ENCODE measurements around the gene RDM1.
"Not testable (repeated sequence)": the region's sequence is repeated elsewhere in the genome, so short reads cannot be mapped to it uniquely, and the experiment has no call there.

Gene RDM1

GRCh38 chr17:35930211-35931065, at the start of gene RDM1:
TSS of gene RDM1 (minus strand) at chr17:35930773. CDS start at chr17:35930727, 46 bp downstream.
- peak; percentile 18 for DNase-seq (ENCODE audit: low read depth)

GRCh38 chr17:35978346-35978745, 47.8 kb upstream of the RDM1 start:
- DNase-seq (ENCODE audit: low read depth), result no peak

- no peak for DNase-seq (ENCODE audit: low read depth)
These were observed 46.9 kb upstream of the RDM1 start for GRCh38 chr17:35977509-35977908.

GRCh38 chr17:35973333-35974260, 43.0 kb upstream of the RDM1 start:
- no peak for DNase-seq (ENCODE audit: low read depth)

GRCh38 chr17:35972945-35973332, 42.4 kb upstream of the RDM1 start:
- DNase-seq (ENCODE audit: low read depth), result no peak

- DNase-seq (ENCODE audit: low read depth), result no peak
These were observed 42.0 kb upstream of the RDM1 start for GRCh38 chr17:35972535-35972934.

GRCh38 chr17:35972066-35972465, 41.5 kb upstream of the RDM1 start:
- no peak for DNase-seq (ENCODE audit: low read depth)

GRCh38 chr17:35969558-35970380, 39.2 kb upstream of the RDM1 start:
- DNase-seq (ENCODE audit: low read depth), result peak; percentile 63

GRCh38 chr17:35968520-35969054, 38.0 kb upstream of the RDM1 start:
- no peak for DNase-seq (ENCODE audit: low read depth)

- DNase-seq (ENCODE audit: low read depth), result no peak
These were observed 34.7 kb upstream of the RDM1 start for GRCh38 chr17:35965272-35965671.

- no peak for DNase-seq (ENCODE audit: low read depth)
These were observed 33.1 kb upstream of the RDM1 start for GRCh38 chr17:35963663-35964062.

GRCh38 chr17:35953720-35954119, 23.1 kb upstream of the RDM1 start:
- no peak for DNase-seq (ENCODE audit: low read depth)

GRCh38 chr17:35949401-35949800, 18.8 kb upstream of the RDM1 start:
- no peak for DNase-seq (ENCODE audit: low read depth)

- no peak for DNase-seq (ENCODE audit: low read depth)
These were observed 17.5 kb upstream of the RDM1 start for GRCh38 chr17:35948092-35948491.

- DNase-seq (ENCODE audit: low read depth), result peak; percentile 9
These were observed 16.6 kb upstream of the RDM1 start for GRCh38 chr17:35947156-35947585.

GRCh38 chr17:35944151-35944550, 13.6 kb upstream of the RDM1 start:
- no peak for DNase-seq (ENCODE audit: low read depth)

- DNase-seq (ENCODE audit: low read depth), result no peak
These were observed 13.0 kb upstream of the RDM1 start, which contains the start of gene LYZL6 for GRCh38 chr17:35943537-35943936. TSS of gene LYZL6 (minus strand) at chr17:35943713. CDS start at chr17:35939356, 4,357 bp downstream.

- DNase-seq (ENCODE audit: low read depth), result no peak
These were observed 12.1 kb upstream of the RDM1 start for GRCh38 chr17:35942588-35943186.

- not testable (repeated sequence) for DNase-seq (ENCODE audit: low read depth)
These were observed 7.9 kb upstream of the RDM1 start for GRCh38 chr17:35938492-35938891.

GRCh38 chr17:35936063-35936462, 5.5 kb upstream of the RDM1 start:
- no peak for DNase-seq (ENCODE audit: low read depth)

GRCh38 chr17:35934760-35935159, 4.2 kb upstream of the RDM1 start:
- no peak for DNase-seq (ENCODE audit: low read depth)
